Stimulated activated CD8-positive, alpha-beta memory T cell treated with anti-CD3 and anti-CD28 coated beads, Interleukin-2, amount 100 ng/mL, for 48 hours (primary cell): ENCODE measurements around the gene CIB4.
"Not testable (repeated sequence)": the region's sequence is repeated elsewhere in the genome, so short reads cannot be mapped to it uniquely, and the experiment has no call there.

Source experiments
- DNase-seq, 2 donors: peaks; one replicate each; pipeline ENCODE4 v3.0.0-alpha.2; 2020; ENCODE audit warnings: low read depth in 2 of 2

CIB4 gene

DNA sequence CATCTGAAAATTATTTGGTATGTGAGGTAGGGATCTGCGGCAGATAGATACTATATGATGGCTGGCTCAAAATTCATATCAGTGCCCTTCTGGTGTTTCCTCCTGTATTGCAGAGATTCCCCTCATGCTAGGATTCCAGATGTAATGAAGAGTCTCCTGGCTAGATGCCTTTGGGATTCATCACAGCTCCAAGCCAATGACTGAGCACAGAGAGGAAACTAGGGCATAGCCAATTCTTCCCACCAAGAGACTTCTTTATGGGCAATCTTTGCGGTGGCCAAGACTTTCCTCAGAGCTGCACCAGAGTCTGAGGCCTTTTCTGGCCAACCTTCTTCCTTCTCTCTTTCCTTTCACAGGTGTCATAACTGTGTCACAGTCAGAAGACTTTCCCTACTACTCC, 25.5 kb upstream of the CIB4 start:
- no peak for DNase-seq

DNA sequence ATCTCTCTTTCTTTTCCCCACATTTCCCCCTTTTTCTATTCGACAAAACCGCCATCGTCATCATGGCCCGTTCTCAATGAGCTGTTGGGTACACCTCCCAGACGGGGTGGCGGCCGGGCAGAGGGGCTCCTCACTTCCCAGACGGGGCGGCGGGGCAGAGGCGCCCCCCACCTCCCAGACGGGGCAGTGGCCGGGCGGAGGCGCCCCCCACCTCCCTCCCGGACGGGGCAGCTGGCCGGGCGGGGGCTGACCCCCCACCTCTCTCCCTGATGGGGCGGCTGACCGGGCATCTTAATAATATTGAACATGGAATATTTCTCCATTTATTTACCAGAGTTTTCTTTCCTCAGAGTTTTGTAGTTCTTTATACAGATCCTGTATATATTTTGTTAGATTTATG, 24.1 kb upstream of the CIB4 start:
- not testable (repeated sequence) for DNase-seq

DNA sequence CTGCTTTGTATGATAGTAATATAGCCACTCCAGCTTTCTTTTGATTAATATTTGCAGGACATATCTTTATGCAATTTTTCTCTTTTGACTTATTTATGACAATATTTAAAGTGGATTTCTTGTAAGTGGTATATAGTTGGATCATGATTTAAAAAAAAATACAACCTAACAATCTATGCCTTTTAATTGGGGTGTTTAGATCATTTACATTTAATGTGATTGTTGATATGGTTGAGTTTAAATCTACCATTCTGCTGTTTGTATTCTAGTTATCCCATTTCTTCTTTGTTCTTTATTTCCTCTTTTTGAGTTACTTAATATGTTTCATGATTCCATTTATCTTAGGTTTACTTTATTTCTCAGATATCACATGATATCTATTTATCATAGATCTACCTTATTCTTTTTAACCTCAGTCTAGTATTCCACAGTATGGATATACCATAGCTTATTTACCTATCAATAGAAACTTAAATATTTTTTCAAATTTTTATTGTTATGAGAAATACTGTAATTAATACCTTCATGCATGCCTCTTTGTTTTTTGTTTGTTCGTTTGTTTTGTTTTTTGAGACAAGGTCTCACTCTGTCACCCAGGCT, 19.3 kb upstream of the CIB4 start:
- DNase-seq = no peak

DNA sequence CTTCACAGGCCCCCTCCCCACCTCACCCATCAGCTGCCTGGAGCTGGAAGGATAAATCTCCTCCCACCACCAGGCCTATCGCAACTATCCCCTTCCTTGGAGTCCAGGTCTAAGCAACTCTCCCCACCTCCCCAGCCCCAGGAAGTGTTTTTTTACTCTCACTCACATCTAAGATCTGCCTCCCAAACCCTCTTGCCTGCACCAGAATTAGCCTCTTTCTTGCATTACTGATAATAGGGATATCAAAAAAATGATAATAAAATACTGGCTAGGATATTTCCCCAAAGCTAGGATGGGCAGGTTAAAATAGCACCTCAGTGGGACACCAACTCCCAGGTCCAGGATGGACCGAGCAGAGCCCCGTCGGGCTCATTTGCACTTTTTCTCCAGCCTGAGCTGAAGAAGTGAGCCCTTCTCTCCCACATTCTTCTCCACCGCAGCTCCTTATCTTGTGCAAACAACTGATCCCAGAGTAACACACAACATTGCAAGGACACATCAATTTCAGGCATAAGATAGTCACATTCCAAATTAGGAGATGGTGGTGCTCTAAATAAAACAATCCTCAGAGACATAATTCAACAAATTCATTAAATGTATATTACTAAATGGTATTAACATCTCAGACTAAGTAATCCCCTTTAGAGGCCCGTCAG, 17.7 kb upstream of the CIB4 start:
- no peak for DNase-seq

DNA sequence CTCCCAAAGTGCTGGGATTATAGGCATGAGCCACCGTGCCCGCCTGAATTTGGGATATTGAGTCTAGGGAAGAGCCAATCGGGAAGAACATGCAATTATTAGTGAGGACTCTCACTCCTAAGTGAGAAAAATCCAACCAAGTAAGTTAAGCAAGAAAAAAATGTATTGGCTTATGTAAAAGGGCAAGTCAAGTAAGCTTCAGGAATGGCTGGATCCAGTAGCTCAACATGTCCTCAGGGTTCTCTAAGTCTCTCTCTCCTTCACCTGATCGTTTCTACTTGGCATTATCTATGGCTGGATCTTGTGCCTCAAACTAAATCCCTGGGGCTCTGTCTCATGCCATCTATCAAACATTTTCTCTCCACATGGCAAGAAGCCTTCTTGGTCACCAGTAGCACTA, 16.1 kb upstream of the CIB4 start:
- DNase-seq = no peak

DNA sequence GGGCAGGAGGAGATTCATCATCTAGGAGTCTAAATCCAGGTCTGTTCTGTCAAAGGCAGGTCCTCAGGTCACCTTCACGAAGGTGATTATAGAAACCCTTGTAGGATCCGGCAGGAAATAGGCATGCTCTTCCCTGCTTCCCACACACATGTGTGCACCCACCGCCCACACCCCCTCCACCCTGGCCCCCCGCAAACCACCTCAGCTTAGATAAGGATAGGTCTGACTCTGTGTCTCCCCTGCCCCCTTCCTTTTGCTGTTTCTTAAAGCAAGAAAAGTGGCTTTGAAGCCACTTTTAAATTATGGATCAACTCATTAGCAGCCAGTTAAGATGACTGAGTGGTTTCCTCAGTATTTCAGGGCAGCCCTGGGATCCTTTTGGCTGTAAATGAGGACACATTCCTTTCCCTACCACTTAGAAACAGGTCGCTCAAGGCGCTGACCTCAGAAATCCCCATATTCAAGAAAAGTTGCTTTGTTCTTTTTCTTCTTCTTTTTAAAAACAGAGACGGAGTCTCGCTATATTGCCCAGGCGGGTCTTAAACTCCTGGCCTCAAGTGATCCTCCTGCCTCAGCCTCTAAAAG, 14.5 kb upstream of the CIB4 start:
- DNase-seq = no peak

DNA sequence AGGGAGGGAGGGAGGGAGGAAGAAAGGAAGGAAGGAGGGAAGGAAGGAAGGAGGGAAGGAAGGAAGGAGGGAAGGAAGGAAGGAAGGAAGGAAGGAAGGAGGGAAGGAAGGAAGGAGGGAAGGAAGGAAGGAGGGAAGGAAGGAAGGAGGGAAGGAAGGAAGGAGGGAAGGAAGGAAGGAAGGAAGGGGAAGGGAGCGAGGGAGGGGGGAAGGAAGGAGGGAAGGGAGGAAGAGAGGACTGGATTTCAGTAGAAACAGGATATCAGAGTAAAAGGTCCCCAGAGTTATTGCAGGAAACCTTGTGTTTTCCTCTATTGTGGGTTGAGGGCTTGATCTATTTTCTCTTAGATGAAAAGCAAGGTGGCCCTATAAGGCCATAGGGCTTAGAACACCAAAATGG, 14.0 kb upstream of the CIB4 start:
- not testable (repeated sequence) for DNase-seq

DNA sequence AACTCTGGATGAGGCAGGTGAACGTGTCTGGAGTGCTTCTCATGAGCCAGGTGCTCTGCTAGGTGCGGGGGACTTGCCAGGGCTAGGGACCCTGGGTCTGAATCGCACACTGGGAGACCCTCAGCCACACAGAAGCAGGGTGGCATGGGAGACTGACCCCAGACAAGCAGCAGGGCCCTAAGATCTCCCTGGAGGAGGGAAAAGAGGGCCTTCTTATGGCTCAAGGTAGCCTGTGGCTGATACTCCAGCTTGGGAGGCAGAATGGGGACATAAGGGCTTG, 12.8 kb upstream of the CIB4 start:
- DNase-seq = no peak

DNA sequence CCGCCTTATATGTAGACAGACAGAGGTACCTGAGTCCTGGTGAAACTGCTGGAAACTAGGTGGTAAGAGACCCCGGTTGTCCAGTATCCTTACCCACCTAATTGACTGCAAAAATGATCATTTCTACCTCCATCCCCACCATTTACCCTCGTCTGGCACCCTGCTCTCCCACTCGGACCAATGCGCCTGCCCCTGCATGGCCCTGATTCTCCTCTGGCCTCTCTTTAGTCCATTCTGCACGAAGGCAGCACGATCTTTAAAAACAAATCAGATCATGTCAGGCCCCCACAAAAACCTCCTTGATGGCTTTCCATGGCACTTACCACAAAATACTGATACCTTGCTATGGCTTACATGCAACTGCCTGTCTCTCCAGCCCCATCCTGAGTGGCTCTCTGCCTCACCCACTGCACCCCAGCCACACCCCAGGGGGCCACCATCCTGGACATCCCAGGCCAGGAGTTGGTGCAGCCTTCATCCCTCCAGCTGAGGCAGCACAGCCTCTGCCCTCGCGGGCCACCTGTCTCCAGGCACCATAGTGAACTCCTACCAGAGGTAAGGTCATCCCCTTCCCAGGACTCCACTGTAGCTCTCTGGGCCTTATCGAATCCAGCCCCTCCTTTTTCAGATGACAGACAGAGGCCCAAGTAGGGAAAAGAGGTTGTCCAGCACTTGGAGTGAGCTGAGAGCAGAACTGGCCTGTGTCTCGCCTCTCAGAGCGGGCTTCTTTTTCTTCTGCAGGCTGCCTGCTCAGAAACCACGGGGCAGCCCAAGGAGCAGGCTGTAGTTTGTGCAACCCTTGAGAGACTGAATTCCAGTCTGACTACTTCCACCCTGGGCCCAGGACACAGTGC, 12.3 kb upstream of the CIB4 start:
- no peak for DNase-seq

DNA sequence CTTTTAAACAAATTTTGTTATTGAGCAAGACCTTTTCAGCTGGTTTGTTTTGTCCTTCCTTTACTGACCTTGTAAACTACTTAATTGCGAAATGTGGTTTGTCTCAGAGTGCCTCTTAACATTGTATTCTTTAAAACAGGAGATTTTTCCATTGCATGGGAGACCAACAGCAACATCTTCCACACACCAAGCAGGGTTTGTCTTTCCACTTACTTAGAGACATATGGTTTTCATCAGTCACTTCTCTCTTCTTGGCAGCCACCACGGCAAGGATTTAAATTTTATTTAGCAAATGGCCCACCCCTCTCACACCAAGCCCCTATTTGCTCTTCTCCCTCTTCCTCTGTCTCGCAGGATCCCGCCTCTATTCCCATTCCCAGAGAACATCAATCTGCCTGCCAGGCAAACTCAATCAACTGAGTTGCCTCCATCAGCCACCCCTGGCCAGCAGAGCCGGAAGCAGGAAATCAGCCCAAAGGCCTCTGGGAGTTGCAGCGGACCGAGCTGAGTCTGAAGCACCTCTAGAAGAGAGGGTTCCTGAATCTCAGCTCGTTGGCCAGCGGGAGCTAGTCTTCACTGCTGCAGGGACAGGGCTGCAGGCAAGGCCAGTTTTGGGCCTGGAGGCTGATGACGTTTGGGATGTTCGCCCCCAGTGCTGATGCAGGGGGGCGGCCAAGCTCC, 11.3 kb upstream of the CIB4 start:
- no peak for DNase-seq

DNA sequence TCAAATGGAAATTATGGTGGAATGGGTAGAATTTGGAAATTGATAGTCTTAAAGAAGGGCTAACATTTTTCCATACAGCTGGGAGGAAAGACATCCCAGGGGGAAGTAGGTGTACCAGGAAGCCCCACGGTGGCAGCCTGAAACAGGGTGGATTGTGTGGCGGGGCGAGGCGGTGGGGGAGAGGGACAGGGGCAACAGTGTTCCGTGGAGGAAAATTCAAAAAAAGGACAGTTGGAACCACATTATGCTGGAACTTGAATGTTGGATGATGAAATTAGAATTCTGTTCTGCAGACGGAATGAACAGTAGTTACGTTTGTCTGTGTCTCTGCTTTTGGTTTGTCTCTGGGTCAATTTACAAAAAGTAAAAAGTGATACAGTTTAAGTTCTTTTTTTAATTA, 10.6 kb upstream of the CIB4 start:
- DNase-seq = no peak

DNA sequence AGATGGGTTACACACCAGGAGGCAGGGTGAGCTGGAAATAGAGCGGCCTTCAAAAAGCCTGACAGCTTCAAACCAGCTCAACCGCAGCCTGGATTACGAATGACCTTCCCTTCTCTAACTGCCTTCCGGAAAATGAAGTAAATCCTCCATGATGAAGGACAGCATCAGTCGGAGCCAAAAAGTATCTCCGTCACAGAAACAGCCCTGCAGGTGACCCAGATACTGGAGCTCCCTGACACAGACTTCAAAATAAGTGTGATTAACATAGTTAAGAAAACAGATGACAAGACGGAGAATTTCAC, 10.3 kb upstream of the CIB4 start:
- no peak for DNase-seq

DNA sequence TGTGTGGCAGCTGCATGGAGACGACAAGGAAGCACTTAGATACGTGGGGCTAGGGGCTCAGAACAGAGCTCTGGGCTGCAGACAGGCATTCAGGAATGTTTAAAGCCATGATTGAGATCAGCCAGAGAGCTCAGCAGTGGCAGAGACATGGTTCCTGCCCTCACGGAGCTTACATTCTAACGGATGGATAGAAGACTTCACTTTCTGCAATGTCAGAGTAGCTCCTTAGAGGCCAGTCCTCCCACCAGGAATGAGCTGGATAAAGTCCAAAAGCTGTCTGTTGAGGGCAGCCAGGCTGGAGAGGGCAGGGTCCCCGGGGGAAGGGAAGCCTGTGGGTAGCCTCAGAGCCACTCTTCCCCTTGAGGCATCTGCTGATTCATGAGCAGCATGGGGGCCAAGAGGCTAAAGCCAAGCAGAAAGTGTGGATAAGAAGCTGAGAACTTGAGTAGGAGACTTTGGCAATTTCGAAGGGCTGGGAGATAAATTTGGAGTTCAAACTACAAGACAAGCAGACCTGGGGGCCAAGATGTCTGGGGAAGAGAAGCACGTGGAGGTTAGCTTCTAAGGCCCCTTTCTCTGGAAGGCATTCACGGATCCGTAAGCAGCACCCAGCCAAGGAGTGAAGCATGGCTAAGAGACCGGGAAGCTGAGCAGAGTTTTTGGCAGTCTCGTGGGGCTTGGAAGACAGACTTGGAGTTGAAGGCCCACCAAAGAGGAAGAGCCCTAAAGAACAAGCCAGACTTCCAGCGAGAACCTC, 9.7 kb upstream of the CIB4 start:
- DNase-seq = no peak

DNA sequence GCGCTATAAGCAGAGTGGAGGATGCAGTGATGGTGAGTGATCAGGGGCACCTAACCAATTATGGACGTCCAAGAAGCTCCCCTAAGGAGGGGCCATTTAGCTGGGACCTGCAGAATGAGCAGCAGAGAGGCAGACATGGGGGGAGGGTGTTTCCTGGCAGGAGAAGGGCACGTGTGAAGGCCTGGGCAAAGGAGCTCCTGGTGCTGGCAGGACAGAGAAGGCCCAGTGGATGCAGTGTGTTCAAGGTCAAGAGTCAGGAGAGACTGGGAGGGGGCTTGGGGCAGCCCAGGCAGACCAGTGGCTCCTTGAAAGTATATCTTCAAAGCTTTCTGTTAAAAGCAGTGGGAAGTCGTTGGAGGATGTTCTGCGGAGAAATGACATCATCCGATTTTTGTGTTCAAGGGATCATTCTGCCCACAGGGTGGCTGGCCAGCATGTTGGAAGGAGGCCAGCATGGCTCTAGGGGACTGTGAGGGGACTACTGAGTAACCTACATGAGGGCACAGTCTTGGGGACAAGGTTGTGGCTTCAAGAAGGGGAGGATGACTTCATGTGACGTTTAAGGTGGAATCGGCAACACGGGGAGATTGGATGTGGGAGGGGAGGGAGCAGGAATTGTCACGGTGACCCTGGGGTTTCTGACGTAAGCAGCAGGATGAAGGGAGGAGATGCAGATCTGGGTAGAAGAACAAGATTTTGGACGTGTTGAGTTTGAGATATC, 9.0 kb upstream of the CIB4 start:
- no peak for DNase-seq

DNA sequence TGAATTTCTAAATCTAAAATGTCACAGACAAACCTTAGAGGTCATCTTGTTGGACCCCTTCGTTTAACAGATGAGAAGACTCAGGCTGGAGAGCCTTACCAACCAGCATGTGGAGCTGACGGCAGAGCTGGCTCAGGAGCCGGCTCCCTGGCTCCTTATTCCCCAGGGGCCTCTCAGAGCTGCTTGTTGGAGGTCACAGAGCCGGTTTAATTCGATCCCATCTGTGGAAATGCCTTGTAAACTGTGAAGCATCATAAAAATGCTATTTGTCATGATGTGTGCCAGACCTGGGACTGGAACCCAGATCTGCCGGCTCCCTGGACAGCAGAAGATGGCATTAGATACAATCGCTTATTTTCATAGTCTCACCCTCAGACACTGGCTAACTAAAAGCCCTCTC, 8.2 kb upstream of the CIB4 start:
- DNase-seq = no peak

DNA sequence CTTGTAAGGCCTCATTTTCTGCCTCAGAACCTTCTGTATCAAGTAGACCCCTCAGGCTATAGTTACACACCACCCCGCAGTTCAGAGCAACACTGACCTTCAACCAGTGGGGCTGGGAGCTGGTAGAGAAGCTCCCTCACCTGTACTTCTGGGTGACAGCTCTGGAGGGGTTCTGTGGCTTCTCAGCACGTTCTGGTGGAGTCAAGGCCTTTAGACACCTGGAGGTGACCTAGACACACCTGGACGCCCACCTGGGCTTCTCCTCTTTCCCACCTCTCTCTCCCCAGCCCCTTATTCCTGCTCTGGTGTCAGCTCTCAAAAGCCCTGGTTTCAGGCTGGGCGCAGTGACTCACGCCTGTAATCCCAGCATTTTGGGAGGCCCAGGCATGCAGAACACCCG, 7.3 kb upstream of the CIB4 start:
- no peak for DNase-seq

DNA sequence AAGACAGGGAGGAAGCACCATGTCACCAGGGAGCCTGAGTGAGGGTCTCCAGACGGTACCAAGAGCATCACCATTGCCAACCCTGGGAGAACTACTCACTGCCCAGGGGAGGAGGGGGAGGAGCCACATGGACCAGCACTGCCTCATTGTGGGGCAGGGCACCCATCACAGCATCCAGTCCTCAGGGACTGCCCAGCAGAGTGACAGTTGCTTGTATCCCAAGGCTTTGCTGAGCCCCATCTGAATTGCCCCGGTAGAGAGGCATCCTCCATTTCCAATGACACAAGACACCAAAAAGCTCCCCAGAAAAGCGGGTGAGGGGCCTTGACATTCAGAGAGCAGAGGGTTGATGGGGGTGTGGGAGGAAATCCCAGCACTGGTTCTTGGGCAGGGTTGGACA, 6.8 kb upstream of the CIB4 start:
- no peak for DNase-seq

DNA sequence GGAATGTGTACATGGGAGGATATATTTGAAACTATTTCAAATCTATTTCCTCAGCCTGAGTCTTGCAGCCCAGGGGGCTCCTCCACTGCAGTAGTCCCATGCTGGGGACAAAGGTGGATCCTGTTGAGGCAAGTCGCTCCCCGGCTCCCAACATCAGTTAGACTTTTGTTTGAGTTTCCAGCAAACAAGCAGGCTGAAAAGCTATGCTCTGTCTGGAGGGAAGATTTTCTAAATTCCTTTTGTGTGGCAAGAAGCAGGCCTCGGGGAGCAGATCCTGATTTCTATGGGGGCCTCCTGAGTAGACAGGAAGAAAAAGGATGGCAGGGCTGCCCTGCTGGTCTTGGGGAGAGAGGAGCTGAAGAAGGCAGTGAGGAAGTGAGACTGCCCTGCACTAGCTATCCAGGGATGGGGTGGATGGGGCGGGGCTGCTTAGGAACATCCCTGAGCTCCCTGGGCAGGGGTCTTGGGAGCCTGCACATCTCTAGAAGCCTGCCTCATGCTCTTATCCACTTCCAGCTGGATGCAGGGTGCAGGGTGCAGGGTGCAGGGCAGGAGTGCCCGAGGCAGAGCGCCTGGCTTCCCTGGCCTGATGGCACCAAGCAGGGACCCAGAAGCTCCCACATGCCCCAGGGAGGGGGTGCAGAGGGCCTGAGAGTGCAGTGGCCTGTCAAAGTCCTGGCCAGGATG, 6.0 kb upstream of the CIB4 start:
- no peak for DNase-seq

DNA sequence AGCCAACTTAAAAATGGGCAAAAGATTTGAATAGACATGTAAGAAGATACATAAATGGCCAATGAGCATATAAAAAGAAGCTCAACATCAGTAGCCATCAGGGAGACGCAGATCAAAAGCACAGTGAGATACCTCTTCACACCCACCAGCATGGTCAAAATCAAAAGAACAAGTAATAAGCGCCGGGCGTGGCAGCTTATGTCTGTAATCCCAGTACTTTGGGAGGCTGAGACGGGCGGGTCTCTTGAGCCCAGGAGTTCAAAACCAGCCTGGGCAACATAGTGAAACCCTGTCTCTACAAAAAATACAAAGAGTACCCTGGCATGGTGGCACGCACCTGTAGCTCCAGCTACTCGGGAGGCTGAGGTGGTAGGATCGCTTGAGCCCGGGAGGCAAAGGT, 4.6 kb upstream of the CIB4 start:
- DNase-seq = no peak

DNA sequence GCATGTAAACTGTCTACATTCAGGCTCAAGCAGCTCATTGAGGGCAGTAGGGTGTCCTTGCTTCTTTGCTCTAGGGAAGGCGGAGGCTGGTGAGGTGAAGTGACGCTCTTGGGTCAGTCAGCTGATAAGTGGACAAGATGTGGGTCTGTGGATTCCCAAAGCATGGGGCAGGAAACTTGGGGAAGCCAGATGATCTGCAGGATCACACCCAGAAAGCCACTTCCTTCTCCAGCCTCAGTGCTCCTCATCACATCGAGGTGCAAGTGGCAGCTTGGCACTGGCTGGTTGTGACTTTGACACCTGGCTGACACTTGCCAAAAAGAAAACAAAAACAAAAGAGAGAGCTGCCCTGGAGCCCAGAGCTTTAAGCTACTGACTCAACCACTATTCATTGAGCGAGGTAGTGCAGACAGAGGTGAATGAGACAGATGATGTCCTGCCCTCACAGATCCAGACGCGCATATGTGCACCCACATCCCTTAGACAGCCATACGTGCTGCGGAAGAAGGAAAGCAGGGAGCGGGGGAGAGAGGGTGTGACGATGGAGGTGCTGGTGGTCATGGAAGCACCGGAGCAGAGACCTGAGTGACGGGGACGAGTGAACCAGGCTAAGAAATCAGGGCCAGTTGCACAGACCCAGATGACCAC, 3.1 kb upstream of the CIB4 start:
- no peak for DNase-seq
